IMR-90 (cell line): Measurements from ENCODE around the gene LAPTM5.

ENCODE experiments used
- BHLHE40 ChIP-seq: fragments of 150-350 bp; IDR thresholded peaks from 2 replicates; pipeline ENCODE4 v1.6.1; 2016; ENCODE audit warnings: mild to moderate bottlenecking, low read depth, low read length
- CTCF ChIP-seq: conservative IDR thresholded peaks from 2 replicates; pipeline ENCODE4 v1.5.1; 2012; ENCODE audit warnings: mild to moderate bottlenecking, low read depth, low read length, improper control_type of control experiment
- SMC3 ChIP-seq: fragments of 150-350 bp; IDR thresholded peaks from 2 replicates; pipeline ENCODE4 v1.6.1; 2016; ENCODE audit warnings: low read depth, mild to moderate bottlenecking, antibody characterized with exemption, low read length, moderate library complexity

- no peak for TF ChIP-seq SMC3
- no peak for TF ChIP-seq CTCF
- no peak for TF ChIP-seq BHLHE40
These were observed 19.7 kb upstream of the LAPTM5 start for GRCh38 chr1:30777060-30777903.
